HepG2 (cell line): Measurements from ENCODE around the gene ZIM2. TPM values are rescaled to one million over a fixed set of nuclear protein-coding genes. Genes with fewer than 3 reads are reported as not detected.

Experiments
- ATRX ChIP-seq: sonication (generic); formaldehyde crosslinking; IDR thresholded peaks from 2 replicates; pipeline ENCODE4 v1.4.0; 2020; ENCODE audit warnings: missing genetic modification reagents, borderline replicate concordance
- CREB1 ChIP-seq, 2 experiments: fragments of 450-650 bp in 1 of 2; IDR thresholded peaks; 2 replicates each; pipeline ENCODE4 v1.6.1; 2016 to 2017; ENCODE audit warnings: control low read depth in 1 of 2, mild to moderate bottlenecking in 1 of 2, missing compliant biosample characterization in 1 of 2, missing genetic modification characterization in 1 of 2
- EEA1 ChIP-seq: sonication (generic); formaldehyde crosslinking; IDR thresholded peaks from 2 replicates; pipeline ENCODE4 v1.5.1; 2020; ENCODE audit warnings: mild to moderate bottlenecking, missing genetic modification reagents, borderline replicate concordance
- FOSL2 ChIP-seq: sonication (generic); formaldehyde crosslinking; IDR thresholded peaks from 2 replicates; pipeline ENCODE4 v1.4.0; 2020; ENCODE audit warnings: missing genetic modification reagents
- GPN1 ChIP-seq: sonication (generic); formaldehyde crosslinking; IDR thresholded peaks from 2 replicates; pipeline ENCODE4 v1.5.1; 2020; ENCODE audit warnings: missing genetic modification reagents, borderline replicate concordance
- GTF3A ChIP-seq: sonication (generic); formaldehyde crosslinking; conservative IDR thresholded peaks from 2 replicates; pipeline ENCODE4 v1.4.0; 2020; ENCODE audit warnings: mild to moderate bottlenecking, missing genetic modification reagents
- HOXA9 ChIP-seq: sonication (generic); formaldehyde crosslinking; IDR thresholded peaks from 2 replicates; pipeline ENCODE4 v1.8.1; 2022; ENCODE audit warnings: missing genetic modification reagents, mild to moderate bottlenecking, moderate library complexity, borderline replicate concordance
- KDM5A ChIP-seq: fragments of 200-600 bp; sonication (generic); IDR thresholded peaks from 2 replicates; pipeline ENCODE4 v1.7.0; 2018; ENCODE audit warnings: antibody characterized with exemption, mild to moderate bottlenecking, low read length, borderline replicate concordance
- MIER2 ChIP-seq: IDR thresholded peaks from 2 replicates; pipeline ENCODE4 v1.6.1; 2016; ENCODE audit warnings: missing biosample characterization, missing genetic modification reagents
- SIN3A ChIP-seq: IDR thresholded peaks from 2 replicates; pipeline ENCODE4 v1.6.1; 2011; ENCODE audit warnings: low read depth, mild to moderate bottlenecking, control low read depth, low read length, borderline replicate concordance
- SP5 ChIP-seq: IDR thresholded peaks from 2 replicates; pipeline ENCODE4 v1.6.1; 2016; ENCODE audit warnings: low read depth, borderline replicate concordance
- ZBTB3 ChIP-seq: sonication (generic); formaldehyde crosslinking; IDR thresholded peaks from 2 replicates; pipeline ENCODE4 v1.4.0; 2020; ENCODE audit warnings: low read depth, mild to moderate bottlenecking, moderate library complexity, missing genetic modification reagents, borderline replicate concordance
- ZNF138 ChIP-seq: sonication (generic); formaldehyde crosslinking; IDR thresholded peaks from 2 replicates; pipeline ENCODE4 v1.5.0; 2020; ENCODE audit warnings: mild to moderate bottlenecking, low read depth, missing genetic modification reagents
- ZNF207 ChIP-seq: fragments of 450-650 bp; IDR thresholded peaks from 2 replicates; pipeline ENCODE4 v1.6.1; 2016; ENCODE audit warnings: antibody characterized with exemption, borderline replicate concordance
- ZNF282 ChIP-seq: fragments of 450-650 bp; IDR thresholded peaks from 2 replicates; pipeline ENCODE4 v1.6.1; 2018; ENCODE audit not compliant: partially characterized antibody
- ZNF354B ChIP-seq: sonication (generic); formaldehyde crosslinking; IDR thresholded peaks from 2 replicates; pipeline ENCODE4 v1.8.0; 2022; ENCODE audit warnings: mild to moderate bottlenecking, missing genetic modification reagents
- polyA plus RNA-seq, 8 experiments: library from polyadenylated mRNA; depleted of rRNA in 3 of 8; stranded (reverse) in 7 of 8; unstranded in 1 of 8; fragments of >200 nt; fragmentation: Illumina TruSeq in 4 of 8; extraction: Trizol in 4 of 8; gene quantifications; 2 replicates each; pipeline versions ENCODE4 v1.2.1 to v1.2.3, GENCODE V29; 2011 to 2016; ENCODE audit warnings: low read depth in 4 of 8, missing spikeins in 1 of 8, mixed read lengths in 1 of 8; ENCODE audit not compliant: insufficient read depth in 1 of 8
- total RNA-seq, 5 experiments: library from RNA; depleted of rRNA; stranded (reverse); fragments of >200 nt; fragmentation: Illumina TruSeq; extraction: Trizol; gene quantifications; 2 replicates each; pipeline ENCODE4 v1.2.3, GENCODE V29; 2016; ENCODE audit warnings: low read depth in 1 of 5
- TF ChIP-seq, protein P1 (sequence below): sonication (generic); formaldehyde crosslinking; conservative IDR thresholded peaks from 2 replicates; pipeline ENCODE4 v1.4.0; 2020; ENCODE audit warnings: missing genetic modification reagents
- TF ChIP-seq, protein P2 (sequence below): sonication (generic); formaldehyde crosslinking; IDR thresholded peaks from 2 replicates; pipeline ENCODE4 v1.9.0; 2021; ENCODE audit warnings: missing genetic modification reagents, borderline replicate concordance
- TF ChIP-seq, protein P3 (sequence below): sonication (generic); formaldehyde crosslinking; conservative IDR thresholded peaks from 2 replicates; pipeline ENCODE4 v1.4.0; 2020; ENCODE audit warnings: missing genetic modification reagents
- TF ChIP-seq, protein P4 (sequence below): IDR thresholded peaks from 2 replicates; pipeline ENCODE4 v1.6.1; 2018; ENCODE audit warnings: missing genetic modification reagents

Gene ZIM2
- total and polyA plus RNA-seq, 2 of the 13 experiments (the other 11 are each of a cell fraction or from before 2014, with no cell fraction given): 7.2 to 10.3 TPM

DNA sequence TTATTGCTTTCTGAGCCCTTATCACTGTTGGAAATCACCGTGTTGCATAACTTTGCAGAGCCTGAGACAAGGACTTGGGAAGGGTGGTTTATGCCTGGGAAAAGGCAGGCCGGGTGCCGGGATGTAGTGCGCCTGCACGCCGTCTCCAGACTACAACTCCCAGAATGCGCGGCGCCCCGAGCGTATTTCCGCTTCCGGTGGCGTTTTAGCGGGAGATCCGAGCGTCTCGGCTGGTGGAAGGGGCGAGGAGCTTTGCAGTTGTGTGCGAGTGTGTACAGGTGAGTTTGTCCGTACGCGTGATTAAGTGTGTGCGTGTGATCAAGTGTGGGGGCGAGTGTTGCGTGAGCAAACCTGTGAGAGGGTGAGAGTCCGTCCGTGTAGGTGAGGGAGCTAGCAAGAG is 75.4 kb downstream of the ZIM2 start (continued):
- TF ChIP-seq KDM5A (no peak), HOXA9 (CRISPR knock-in tag) (no peak), ATRX (CRISPR knock-in tag) (no peak), FOSL2 (CRISPR knock-in tag) (no peak), MIER2 (CRISPR knock-in tag) (no peak), ZNF207 (no peak), CREB1 (IDR thresholded peaks at IDR 0.05) (no peak), CREB1 (CRISPR knock-in tag; IDR thresholded peaks at IDR 0.05) (no peak), EEA1 (CRISPR knock-in tag) (no peak), GPN1 (CRISPR knock-in tag) (no peak), ZBTB3 (CRISPR knock-in tag) (no peak), SIN3A (no peak), ZNF282 (no peak), ZNF354B (CRISPR knock-in tag) (no peak), GTF3A (no peak), SP5 (CRISPR knock-in tag) (no peak), ZNF138 (CRISPR knock-in tag) (no peak)
- TF ChIP-seq, protein P1, sequence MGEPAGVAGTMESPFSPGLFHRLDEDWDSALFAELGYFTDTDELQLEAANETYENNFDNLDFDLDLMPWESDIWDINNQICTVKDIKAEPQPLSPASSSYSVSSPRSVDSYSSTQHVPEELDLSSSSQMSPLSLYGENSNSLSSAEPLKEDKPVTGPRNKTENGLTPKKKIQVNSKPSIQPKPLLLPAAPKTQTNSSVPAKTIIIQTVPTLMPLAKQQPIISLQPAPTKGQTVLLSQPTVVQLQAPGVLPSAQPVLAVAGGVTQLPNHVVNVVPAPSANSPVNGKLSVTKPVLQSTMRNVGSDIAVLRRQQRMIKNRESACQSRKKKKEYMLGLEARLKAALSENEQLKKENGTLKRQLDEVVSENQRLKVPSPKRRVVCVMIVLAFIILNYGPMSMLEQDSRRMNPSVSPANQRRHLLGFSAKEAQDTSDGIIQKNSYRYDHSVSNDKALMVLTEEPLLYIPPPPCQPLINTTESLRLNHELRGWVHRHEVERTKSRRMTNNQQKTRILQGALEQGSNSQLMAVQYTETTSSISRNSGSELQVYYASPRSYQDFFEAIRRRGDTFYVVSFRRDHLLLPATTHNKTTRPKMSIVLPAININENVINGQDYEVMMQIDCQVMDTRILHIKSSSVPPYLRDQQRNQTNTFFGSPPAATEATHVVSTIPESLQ: no peak
- TF ChIP-seq, protein P2, sequence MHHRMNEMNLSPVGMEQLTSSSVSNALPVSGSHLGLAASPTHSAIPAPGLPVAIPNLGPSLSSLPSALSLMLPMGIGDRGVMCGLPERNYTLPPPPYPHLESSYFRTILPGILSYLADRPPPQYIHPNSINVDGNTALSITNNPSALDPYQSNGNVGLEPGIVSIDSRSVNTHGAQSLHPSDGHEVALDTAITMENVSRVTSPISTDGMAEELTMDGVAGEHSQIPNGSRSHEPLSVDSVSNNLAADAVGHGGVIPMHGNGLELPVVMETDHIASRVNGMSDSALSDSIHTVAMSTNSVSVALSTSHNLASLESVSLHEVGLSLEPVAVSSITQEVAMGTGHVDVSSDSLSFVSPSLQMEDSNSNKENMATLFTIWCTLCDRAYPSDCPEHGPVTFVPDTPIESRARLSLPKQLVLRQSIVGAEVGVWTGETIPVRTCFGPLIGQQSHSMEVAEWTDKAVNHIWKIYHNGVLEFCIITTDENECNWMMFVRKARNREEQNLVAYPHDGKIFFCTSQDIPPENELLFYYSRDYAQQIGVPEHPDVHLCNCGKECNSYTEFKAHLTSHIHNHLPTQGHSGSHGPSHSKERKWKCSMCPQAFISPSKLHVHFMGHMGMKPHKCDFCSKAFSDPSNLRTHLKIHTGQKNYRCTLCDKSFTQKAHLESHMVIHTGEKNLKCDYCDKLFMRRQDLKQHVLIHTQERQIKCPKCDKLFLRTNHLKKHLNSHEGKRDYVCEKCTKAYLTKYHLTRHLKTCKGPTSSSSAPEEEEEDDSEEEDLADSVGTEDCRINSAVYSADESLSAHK (CRISPR knock-in tag): no peak
- TF ChIP-seq, protein P3, sequence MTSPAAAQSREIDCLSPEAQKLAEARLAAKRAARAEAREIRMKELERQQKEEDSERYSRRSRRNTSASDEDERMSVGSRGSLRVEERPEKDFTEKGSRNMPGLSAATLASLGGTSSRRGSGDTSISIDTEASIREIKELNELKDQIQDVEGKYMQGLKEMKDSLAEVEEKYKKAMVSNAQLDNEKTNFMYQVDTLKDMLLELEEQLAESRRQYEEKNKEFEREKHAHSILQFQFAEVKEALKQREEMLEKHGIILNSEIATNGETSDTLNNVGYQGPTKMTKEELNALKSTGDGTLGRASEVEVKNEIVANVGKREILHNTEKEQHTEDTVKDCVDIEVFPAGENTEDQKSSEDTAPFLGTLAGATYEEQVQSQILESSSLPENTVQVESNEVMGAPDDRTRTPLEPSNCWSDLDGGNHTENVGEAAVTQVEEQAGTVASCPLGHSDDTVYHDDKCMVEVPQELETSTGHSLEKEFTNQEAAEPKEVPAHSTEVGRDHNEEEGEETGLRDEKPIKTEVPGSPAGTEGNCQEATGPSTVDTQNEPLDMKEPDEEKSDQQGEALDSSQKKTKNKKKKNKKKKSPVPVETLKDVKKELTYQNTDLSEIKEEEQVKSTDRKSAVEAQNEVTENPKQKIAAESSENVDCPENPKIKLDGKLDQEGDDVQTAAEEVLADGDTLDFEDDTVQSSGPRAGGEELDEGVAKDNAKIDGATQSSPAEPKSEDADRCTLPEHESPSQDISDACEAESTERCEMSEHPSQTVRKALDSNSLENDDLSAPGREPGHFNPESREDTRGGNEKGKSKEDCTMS: no peak
- TF ChIP-seq, protein P4, sequence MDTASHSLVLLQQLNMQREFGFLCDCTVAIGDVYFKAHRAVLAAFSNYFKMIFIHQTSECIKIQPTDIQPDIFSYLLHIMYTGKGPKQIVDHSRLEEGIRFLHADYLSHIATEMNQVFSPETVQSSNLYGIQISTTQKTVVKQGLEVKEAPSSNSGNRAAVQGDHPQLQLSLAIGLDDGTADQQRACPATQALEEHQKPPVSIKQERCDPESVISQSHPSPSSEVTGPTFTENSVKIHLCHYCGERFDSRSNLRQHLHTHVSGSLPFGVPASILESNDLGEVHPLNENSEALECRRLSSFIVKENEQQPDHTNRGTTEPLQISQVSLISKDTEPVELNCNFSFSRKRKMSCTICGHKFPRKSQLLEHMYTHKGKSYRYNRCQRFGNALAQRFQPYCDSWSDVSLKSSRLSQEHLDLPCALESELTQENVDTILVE (CRISPR knock-in tag): no peak
